ENCODE results near the gene FNBP1.

FNBP1 gene

DNA sequence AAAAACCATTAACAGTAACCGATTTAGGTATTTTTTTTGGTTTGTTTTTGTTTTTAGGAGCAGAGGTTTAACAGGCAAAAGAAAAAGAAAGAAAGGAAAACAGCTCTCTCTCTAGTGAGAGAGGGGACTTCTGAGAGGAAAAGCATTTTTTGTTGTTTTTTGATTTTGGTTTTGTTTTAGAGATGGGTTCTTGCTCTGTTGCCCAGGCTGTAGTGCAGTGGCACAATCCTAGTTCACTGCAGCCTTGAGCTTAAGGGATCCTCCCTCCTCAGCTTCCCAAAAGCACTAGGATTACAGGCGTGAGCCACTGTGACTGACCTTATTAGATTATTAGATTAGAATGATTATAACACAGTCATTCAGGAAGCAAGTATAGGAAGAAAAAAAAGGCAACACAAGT is 197.6 kb downstream of the FNBP1 start:
- no peak for DNase-seq (ENCODE audit: low read depth)
- no peak overlapping the region for H3K4me3 ChIP-seq (ENCODE audit: low read depth, low read length)
- TF ChIP-seq, protein P1, sequence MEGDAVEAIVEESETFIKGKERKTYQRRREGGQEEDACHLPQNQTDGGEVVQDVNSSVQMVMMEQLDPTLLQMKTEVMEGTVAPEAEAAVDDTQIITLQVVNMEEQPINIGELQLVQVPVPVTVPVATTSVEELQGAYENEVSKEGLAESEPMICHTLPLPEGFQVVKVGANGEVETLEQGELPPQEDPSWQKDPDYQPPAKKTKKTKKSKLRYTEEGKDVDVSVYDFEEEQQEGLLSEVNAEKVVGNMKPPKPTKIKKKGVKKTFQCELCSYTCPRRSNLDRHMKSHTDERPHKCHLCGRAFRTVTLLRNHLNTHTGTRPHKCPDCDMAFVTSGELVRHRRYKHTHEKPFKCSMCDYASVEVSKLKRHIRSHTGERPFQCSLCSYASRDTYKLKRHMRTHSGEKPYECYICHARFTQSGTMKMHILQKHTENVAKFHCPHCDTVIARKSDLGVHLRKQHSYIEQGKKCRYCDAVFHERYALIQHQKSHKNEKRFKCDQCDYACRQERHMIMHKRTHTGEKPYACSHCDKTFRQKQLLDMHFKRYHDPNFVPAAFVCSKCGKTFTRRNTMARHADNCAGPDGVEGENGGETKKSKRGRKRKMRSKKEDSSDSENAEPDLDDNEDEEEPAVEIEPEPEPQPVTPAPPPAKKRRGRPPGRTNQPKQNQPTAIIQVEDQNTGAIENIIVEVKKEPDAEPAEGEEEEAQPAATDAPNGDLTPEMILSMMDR (IDR thresholded peaks at IDR 0.05; ENCODE audit: insufficient read depth, low read depth, low read length, missing control alignments), result no peak

DNA sequence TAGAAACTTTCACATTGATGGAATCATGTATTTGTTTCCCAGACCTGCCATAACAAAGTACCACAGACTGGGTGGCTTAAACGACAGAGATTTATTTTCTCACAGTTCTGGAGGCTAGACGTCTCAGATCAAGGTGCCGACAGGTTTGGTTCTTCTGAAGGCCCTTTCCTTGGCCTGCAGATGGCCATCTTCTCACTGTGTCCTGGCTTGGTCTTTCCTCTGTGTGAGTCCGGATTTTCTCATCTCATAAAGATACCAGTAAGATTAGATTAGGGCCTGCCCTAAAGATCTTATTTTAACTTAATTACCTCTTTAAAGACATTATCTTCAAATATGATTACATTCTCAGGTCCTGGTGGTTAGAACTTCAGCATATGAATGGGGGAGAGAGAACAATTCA is 201.9 kb downstream of the FNBP1 start:
- no peak for DNase-seq (ENCODE audit: low read depth)
- TF ChIP-seq, protein P1 (IDR thresholded peaks at IDR 0.05; ENCODE audit: insufficient read depth, low read depth, low read length, missing control alignments), result no peak
- no peak overlapping the region for H3K4me3 ChIP-seq (ENCODE audit: low read depth, low read length)

DNA sequence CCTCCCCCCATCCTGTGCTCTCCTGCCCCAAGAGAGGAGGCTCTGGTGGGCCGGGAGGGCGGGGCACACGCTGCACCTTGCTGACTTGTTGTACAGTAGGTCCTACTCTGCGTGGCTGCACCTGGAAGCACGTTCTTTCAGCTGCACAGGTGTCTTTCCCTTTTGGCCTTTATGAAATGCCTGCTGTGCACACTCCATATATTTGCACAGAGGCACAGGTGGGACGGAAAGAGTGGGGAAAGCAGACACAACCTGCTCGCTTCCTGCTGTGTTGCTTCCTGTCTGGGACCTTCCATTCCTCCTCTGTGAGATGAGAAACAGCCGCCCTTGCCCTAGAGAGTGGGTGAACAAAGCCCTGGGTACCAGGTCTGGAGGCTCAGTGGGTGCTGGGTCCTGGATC is 203.0 kb downstream of the FNBP1 start:
- TF ChIP-seq, protein P1 (IDR thresholded peaks at IDR 0.05; ENCODE audit: insufficient read depth, low read depth, low read length, missing control alignments), result no peak
- no peak for DNase-seq (ENCODE audit: low read depth)
- H3K4me3 ChIP-seq (ENCODE audit: low read depth, low read length), result no peak overlapping the region

DNA sequence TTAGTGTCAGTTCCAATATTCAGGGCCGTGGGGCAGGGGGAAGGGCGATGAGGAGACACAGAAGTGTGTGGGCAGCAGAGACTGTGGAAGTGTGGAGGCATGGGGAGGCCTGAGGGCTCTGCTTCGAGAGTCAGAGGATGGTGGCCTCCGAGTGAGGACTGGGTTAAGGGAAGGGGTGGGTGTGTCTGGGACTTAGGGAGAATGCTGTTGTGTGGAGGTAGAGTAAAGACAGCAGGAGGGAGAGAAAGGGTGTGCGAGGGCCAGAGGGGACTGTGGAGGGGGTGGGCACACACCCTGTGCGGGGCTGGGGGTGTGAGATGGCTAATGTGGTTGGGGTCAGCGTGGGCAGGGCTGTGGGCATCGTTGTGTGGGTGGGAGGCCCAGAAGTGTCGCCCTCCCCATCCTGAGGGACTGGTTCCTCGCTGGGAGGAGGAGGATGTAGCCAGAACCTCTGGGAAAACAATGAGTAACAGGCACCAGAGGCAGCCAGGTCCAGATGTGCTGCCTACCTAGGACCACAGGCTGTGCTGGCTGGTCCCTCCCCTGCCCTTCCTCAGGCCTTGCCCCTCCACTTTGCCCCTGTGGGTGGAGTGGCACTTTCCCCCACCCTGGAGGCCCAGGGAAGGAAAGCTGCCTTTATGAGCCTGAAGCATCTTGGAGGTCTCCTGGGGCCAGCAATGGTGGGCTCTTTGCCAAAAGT is 203.5 kb downstream of the FNBP1 start:
- no peak for DNase-seq (ENCODE audit: low read depth)
- TF ChIP-seq, protein P1 (IDR thresholded peaks at IDR 0.05; ENCODE audit: insufficient read depth, low read depth, low read length, missing control alignments), result no peak
- H3K4me3 ChIP-seq (ENCODE audit: low read depth, low read length), result no peak overlapping the region

DNA sequence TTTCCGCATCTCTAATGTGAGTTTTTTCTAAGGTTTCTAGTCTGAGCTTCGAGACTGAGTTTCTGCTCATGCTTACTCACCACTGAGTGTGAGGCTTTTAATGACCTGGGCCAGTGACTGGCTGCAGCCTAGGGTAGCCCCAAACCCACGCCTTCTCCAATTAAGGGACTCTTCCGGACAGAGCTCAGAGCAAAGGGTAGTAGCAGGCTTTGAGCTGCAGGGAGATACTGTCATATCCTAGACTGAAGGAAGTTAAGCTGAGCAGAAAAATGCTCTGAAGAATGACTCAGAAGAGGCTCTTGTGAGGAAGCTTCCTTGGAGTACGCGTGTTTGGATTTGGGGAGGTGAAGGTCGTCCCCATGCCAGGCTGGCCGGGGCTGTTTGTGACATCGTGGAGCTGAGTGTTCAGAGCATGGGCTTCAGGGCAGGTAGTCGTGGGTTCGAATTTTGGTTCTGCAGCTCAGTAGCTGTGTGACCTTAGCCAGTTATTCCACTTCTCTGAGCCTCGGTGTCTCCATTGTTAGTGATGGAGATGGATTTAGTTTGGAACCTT is 204.2 kb downstream of the FNBP1 start:
- no peak for DNase-seq (ENCODE audit: low read depth)
- TF ChIP-seq, protein P1 (IDR thresholded peaks at IDR 0.05; ENCODE audit: insufficient read depth, low read depth, low read length, missing control alignments), result no peak
- H3K4me3 ChIP-seq (ENCODE audit: low read depth, low read length), result no peak overlapping the region
